CD14-positive monocyte (primary cell): ENCODE measurements around the gene ENO2. TPM values are rescaled to one million over a fixed set of nuclear protein-coding genes. Genes with fewer than 3 reads are reported as not detected.

Experiments used
- DNase-seq, 3 donors: peaks; one replicate each; pipeline ENCODE4 v3.0.0-alpha.2; 2011 to 2022
- H2AFZ ChIP-seq: 2 replicates; pipeline ENCODE4 v1.6.0; 2012; ENCODE audit warnings: mild to moderate bottlenecking, low read depth, low read length, inconsistent platforms; ENCODE audit not compliant: insufficient read depth, poor library complexity, severe bottlenecking
- H3K27ac ChIP-seq, 2 donors: 1 replicate in 1 of 2; 2 replicates in 1 of 2; pipeline ENCODE4 v1.5.1; 2012 to 2013; ENCODE audit warnings: low read length in 2 of 2, control low read depth in 1 of 2, inconsistent platforms in 1 of 2, low read depth in 1 of 2, mild to moderate bottlenecking in 1 of 2
- H3K27me3 ChIP-seq, 2 donors: one replicate each; pipeline versions ENCODE4 v1.6.0 to v1.6.1; 2011 to 2013; ENCODE audit warnings: low read length in 2 of 2; ENCODE audit not compliant: control insufficient read depth in 2 of 2, insufficient read depth in 2 of 2
- H3K36me3 ChIP-seq, 2 donors: replicated peaks in 1 of 2; 1 replicate in 1 of 2; 2 replicates in 1 of 2; pipeline versions ENCODE4 v1.5.1 to v1.6.1; 2012 to 2013; ENCODE audit warnings: low read length in 2 of 2, control low read depth in 1 of 2, inconsistent platforms in 1 of 2, mild to moderate bottlenecking in 1 of 2; ENCODE audit not compliant: insufficient read depth in 2 of 2, control insufficient read depth in 1 of 2
- H3K4me1 ChIP-seq, 2 donors: 1 replicate in 1 of 2; 2 replicates in 1 of 2; pipeline versions ENCODE4 v1.5.1 to v1.6.1; 2012 to 2013; ENCODE audit warnings: low read length in 2 of 2, control low read depth in 1 of 2, inconsistent platforms in 1 of 2, mild to moderate bottlenecking in 1 of 2, moderate library complexity in 1 of 2; ENCODE audit not compliant: insufficient read depth in 2 of 2, control insufficient read depth in 1 of 2
- H3K4me2 ChIP-seq: replicated peaks from 2 replicates; pipeline ENCODE3; 2012; ENCODE audit warnings: low read length, moderate library complexity, mild to moderate bottlenecking; ENCODE audit not compliant: poor library complexity, severe bottlenecking; ENCODE audit errors: extremely low read depth
- H3K4me3 ChIP-seq, 3 experiments: fragments of 200-600 bp in 1 of 3; sonication (generic) in 1 of 3; replicated peaks in 1 of 3; 1 replicate in 2 of 3; 2 replicates in 1 of 3; pipeline ENCODE4 v1.5.1; 2011 to 2013; ENCODE audit warnings: low read length in 3 of 3, mild to moderate bottlenecking in 3 of 3, control low read depth in 2 of 3, low read depth in 2 of 3, inconsistent platforms in 1 of 3, moderate library complexity in 1 of 3
- H3K79me2 ChIP-seq: 2 replicates; pipeline ENCODE4 v1.6.0; 2012; ENCODE audit warnings: mild to moderate bottlenecking, control low read depth, inconsistent platforms, low read length, moderate library complexity; ENCODE audit not compliant: insufficient read depth
- H3K9ac ChIP-seq: 2 replicates; pipeline ENCODE4 v1.6.0; 2017; ENCODE audit warnings: low read length, mild to moderate bottlenecking; ENCODE audit not compliant: insufficient read depth, poor library complexity, severe bottlenecking
- H3K9me3 ChIP-seq, 2 donors: replicated peaks in 1 of 2; 1 replicate in 1 of 2; 2 replicates in 1 of 2; pipeline versions ENCODE4 v1.5.1 to v1.6.1; 2012 to 2013; ENCODE audit warnings: low read length in 2 of 2, control low read depth in 1 of 2; ENCODE audit not compliant: control insufficient read depth in 1 of 2, insufficient read depth in 1 of 2
- H4K20me1 ChIP-seq: 2 replicates; pipeline ENCODE4 v1.6.0; 2012; ENCODE audit warnings: mild to moderate bottlenecking, low read length, control low read depth, moderate library complexity; ENCODE audit not compliant: insufficient read depth
- H3K27ac Mint-ChIP-seq, 7 donors: one replicate each; pipeline ENCODE4 v1.8.0; 2020; ENCODE audit warnings: mild to moderate bottlenecking in 7 of 7, mixed read lengths in 7 of 7, moderate library complexity in 6 of 7, inconsistent platforms in 2 of 7
- H3K27me3 Mint-ChIP-seq, 3 donors: one replicate each; pipeline ENCODE4 v1.8.0; 2021 to 2022; ENCODE audit warnings: low read depth in 3 of 3, mild to moderate bottlenecking in 3 of 3, mixed read lengths in 3 of 3, moderate library complexity in 3 of 3, inconsistent platforms in 1 of 3
- H3K36me3 Mint-ChIP-seq, 2 donors: one replicate each; pipeline ENCODE4 v1.8.0; 2020; ENCODE audit warnings: mixed read lengths in 2 of 2, inconsistent platforms in 1 of 2, mild to moderate bottlenecking in 1 of 2
- H3K4me1 Mint-ChIP-seq: one replicate; pipeline ENCODE4 v1.8.0; 2020; ENCODE audit warnings: mild to moderate bottlenecking, mixed read lengths
- H3K4me3 Mint-ChIP-seq, 2 donors: one replicate each; pipeline ENCODE4 v1.8.0; 2020; ENCODE audit warnings: mild to moderate bottlenecking in 2 of 2, mixed read lengths in 2 of 2, moderate library complexity in 1 of 2
- H3K9me3 Mint-ChIP-seq, 7 donors: one replicate each; pipeline ENCODE4 v1.8.0; 2020 to 2022; ENCODE audit warnings: mixed read lengths in 7 of 7, mild to moderate bottlenecking in 6 of 7, moderate library complexity in 6 of 7, inconsistent platforms in 2 of 7
- WGBS: methylation state at CpG from one replicate; pipeline ENCODE4 v1.1.5; 2013; ENCODE audit warnings: missing lambda C conversion rate; ENCODE audit not compliant: insufficient coverage; 5-methylcytosine and 5-hydroxymethylcytosine counted together
- intact Hi-C, 2 donors: fragments of 100-400 bp; cut with micrococcal nuclease; formaldehyde crosslinking; loops; one replicate each; pipeline versions ENCODE4 v1.15.0 to v1.15.1; 2023
- polyA plus RNA-seq, 3 donors: library from polyadenylated mRNA; depleted of rRNA in 1 of 3; unstranded in 2 of 3; stranded (reverse) in 1 of 3; fragments of 300-500 nt in 2 of 3; fragments of >200 nt in 1 of 3; fragmentation: Illumina TruSeq in 2 of 3; gene quantifications; 1 replicate in 2 of 3; 2 replicates in 1 of 3; pipeline ENCODE4 v1.2.3, GENCODE V29; 2012 to 2021
- TF ChIP-seq, protein P1 (sequence below): fragments of 200-600 bp; IDR thresholded peaks from one replicate; pipeline ENCODE4 v1.8.0; 2022; ENCODE audit warnings: antibody characterized with exemption, mild to moderate bottlenecking

The ENO2 gene
- polyA plus RNA-seq, 3 donors: 0.09 to 0.43 (median 0.19) TPM

- H3K27me3 ChIP-seq: no peaks in the 10 kb centered on the region
- H3K27ac ChIP-seq: peak within 1 kb of the TSS; percentile 63 to 86
- intact Hi-C loops: loop anchor here (2.0 to 5.0 kb wide), 3 partner anchors 97 to 245 kb away; partner anchors contain the start of gene C1RL (in 1 of the 2)
- H3K4me2 ChIP-seq: peak within 1 kb of the TSS; percentile 94
- peaks cover 36 to 56% of the 10 kb centered on the region in 2 donors for H3K4me1 ChIP-seq
- peaks cover 0 to 5% (median 3%) of the 10 kb centered on the region in 3 donors for H3K27me3 Mint-ChIP-seq
- TF ChIP-seq, protein P1, sequence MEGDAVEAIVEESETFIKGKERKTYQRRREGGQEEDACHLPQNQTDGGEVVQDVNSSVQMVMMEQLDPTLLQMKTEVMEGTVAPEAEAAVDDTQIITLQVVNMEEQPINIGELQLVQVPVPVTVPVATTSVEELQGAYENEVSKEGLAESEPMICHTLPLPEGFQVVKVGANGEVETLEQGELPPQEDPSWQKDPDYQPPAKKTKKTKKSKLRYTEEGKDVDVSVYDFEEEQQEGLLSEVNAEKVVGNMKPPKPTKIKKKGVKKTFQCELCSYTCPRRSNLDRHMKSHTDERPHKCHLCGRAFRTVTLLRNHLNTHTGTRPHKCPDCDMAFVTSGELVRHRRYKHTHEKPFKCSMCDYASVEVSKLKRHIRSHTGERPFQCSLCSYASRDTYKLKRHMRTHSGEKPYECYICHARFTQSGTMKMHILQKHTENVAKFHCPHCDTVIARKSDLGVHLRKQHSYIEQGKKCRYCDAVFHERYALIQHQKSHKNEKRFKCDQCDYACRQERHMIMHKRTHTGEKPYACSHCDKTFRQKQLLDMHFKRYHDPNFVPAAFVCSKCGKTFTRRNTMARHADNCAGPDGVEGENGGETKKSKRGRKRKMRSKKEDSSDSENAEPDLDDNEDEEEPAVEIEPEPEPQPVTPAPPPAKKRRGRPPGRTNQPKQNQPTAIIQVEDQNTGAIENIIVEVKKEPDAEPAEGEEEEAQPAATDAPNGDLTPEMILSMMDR: peak; percentile 15
- H3K4me1 Mint-ChIP-seq: peaks cover 52% of the 10 kb centered on the region
- peak within 1 kb of the TSS; percentile 82 to 95 (median 92) for H3K27ac Mint-ChIP-seq
- peaks cover 50% of the 10 kb centered on the region for H4K20me1 ChIP-seq
- H3K36me3 Mint-ChIP-seq: peaks cover 52 to 66% of the 10 kb centered on the region in 2 donors
- H3K9me3 Mint-ChIP-seq: no peaks in the 10 kb centered on the region
- WGBS: under 1% methylated on average over 85 of the region's 86 CpGs
- H3K9ac ChIP-seq: peak within 1 kb of the TSS; percentile 88
- no peaks in the 10 kb centered on the region for H3K9me3 ChIP-seq
- H3K4me3 Mint-ChIP-seq: peak within 1 kb of the TSS; percentile 92 to 95
- H3K79me2 ChIP-seq: peaks cover 51% of the 10 kb centered on the region
- H2AFZ ChIP-seq: peak within 1 kb of the TSS; percentile 97
- H3K4me3 ChIP-seq: peak within 1 kb of the TSS; percentile 76 to 97 (median 86)
- peaks cover 45 to 57% of the 10 kb centered on the region in 2 donors for H3K36me3 ChIP-seq
- DNase-seq: peak; percentile 86 to 88 (median 86)
Observed at GRCh38 chr12:6867413-6868210, 46.8 kb upstream of the ENO2 start, which contains the start of gene TPI1. Gene TPI1, plus strand, starts transcription at chr12:6867531. Its CDS starts 36 bp downstream, at chr12:6867567.

- H3K4me2 ChIP-seq: peak overlapping the region; percentile 94
- intact Hi-C loops: loop anchor here (2.0 to 5.0 kb wide), 3 partner anchors 96 to 244 kb away; partner anchors contain the start of gene C1RL (in 1 of the 2)
- H3K4me1 ChIP-seq: peaks cover 36 to 59% of the 10 kb centered on the region in 2 donors
- H3K9me3 Mint-ChIP-seq: no peaks in the 10 kb centered on the region
- peaks cover 56% of the 10 kb centered on the region for H3K79me2 ChIP-seq
- peaks cover 45 to 58% of the 10 kb centered on the region in 2 donors for H3K36me3 Mint-ChIP-seq
- WGBS: 15% methylated on average over 12 of the region's 22 CpGs
- H3K4me3 ChIP-seq: peak overlapping the region; percentile 76 to 97 (median 86)
- TF ChIP-seq, protein P1: no peak
- H3K9ac ChIP-seq: peak overlapping the region; percentile 88
- DNase-seq: peak in 1 of 3 donors; percentile 29
- H3K36me3 ChIP-seq: peaks cover 37 to 49% of the 10 kb centered on the region in 2 donors
- peaks cover 0 to 3% (median 3%) of the 10 kb centered on the region in 3 donors for H3K27me3 Mint-ChIP-seq
- H3K27ac ChIP-seq: peak overlapping the region in 1 of 2 donors; percentile 86
- H4K20me1 ChIP-seq: peaks cover 55% of the 10 kb centered on the region
- H2AFZ ChIP-seq: peak overlapping the region; percentile 97
- peaks cover 52% of the 10 kb centered on the region for H3K4me1 Mint-ChIP-seq
- no peaks in the 10 kb centered on the region for H3K9me3 ChIP-seq
- no peaks in the 10 kb centered on the region for H3K27me3 ChIP-seq
- H3K4me3 Mint-ChIP-seq: peak overlapping the region; percentile 92 to 95
- peak overlapping the region; percentile 82 to 91 (median 87) for H3K27ac Mint-ChIP-seq
Observed at GRCh38 chr12:6868211-6869048, 46.0 kb upstream of the ENO2 start.
